Loucy (cell line): Measurements from ENCODE around the gene TC2N.

ENCODE experiments used
- CTCF ChIP-seq: fragments of 200-600 bp; sonication (generic); conservative IDR thresholded peaks from 2 replicates; pipeline ENCODE4 v1.5.1; 2014; ENCODE audit warnings: mild to moderate bottlenecking, antibody characterized with exemption, low read length
- EZH2phosphoT487 ChIP-seq: fragments of 200-600 bp; IDR thresholded peaks from 2 replicates; pipeline ENCODE4 v1.6.1; 2018; ENCODE audit warnings: antibody characterized with exemption, mild to moderate bottlenecking, moderate library complexity, borderline replicate concordance

- no peak for TF ChIP-seq CTCF
- no peak for TF ChIP-seq EZH2phosphoT487
Measured at GRCh38 chr14:91845652-91846051, 21.7 kb downstream of the TC2N start.
